ENCODE measurements around the gene KCNC1.
A peak's percentile ranks its signal among the peaks of the same experiment; 100 is the strongest.

The KCNC1 gene

GRCh38 chr11:17747131-17747955 lies 12.8 kb downstream of the KCNC1 start:
- intact Hi-C loops (cut with DNase I) = no loop called here

GRCh38 chr11:17748044-17748443 lies 13.5 kb downstream of the KCNC1 start:
- peak in 2 of 42 donors; percentile 6 to 14 for DNase-seq
- intact Hi-C loops (cut with DNase I) = no loop called here

More at GRCh38 chr11:17747131-17747955, 12.8 kb downstream of the KCNC1 start:
- DNase-seq = peak in 2 of 42 donors; percentile 9 to 10

GRCh38 chr11:17748761-17749721 lies 14.5 kb downstream of the KCNC1 start:
- intact Hi-C loops (cut with DNase I) = no loop called here

GRCh38 chr11:17750013-17750800 lies 15.6 kb downstream of the KCNC1 start:
- DNase-seq = peak in 7 of 42 donors; percentile 3 to 10 (median 7)
- intact Hi-C loops (cut with DNase I) = no loop called here

More at GRCh38 chr11:17748761-17749721, 14.5 kb downstream of the KCNC1 start:
- peak in 4 of 42 donors; percentile 2 to 18 (median 11) for DNase-seq

GRCh38 chr11:17750801-17751165 lies 16.2 kb downstream of the KCNC1 start:
- intact Hi-C loops (cut with DNase I) = no loop called here
- no peak for DNase-seq

- DNase-seq = no peak
- intact Hi-C loops (cut with DNase I) = no loop called here
Measured at GRCh38 chr11:17751558-17751957, 17.0 kb downstream of the KCNC1 start.

GRCh38 chr11:17752144-17752543 lies 17.6 kb downstream of the KCNC1 start:
- DNase-seq = peak in 3 of 42 donors; percentile 19 to 50 (median 37)
- intact Hi-C loops (cut with DNase I) = no loop called here

GRCh38 chr11:17753153-17753552 lies 18.6 kb downstream of the KCNC1 start:
- no peak for DNase-seq
- intact Hi-C loops (cut with DNase I) = no loop called here

GRCh38 chr11:17753641-17754040 lies 19.1 kb downstream of the KCNC1 start:
- intact Hi-C loops (cut with DNase I) = no loop called here
- DNase-seq = peak in 1 of 42 donors; percentile 2

- no peak for DNase-seq
- intact Hi-C loops (cut with DNase I) = no loop called here
Measured at GRCh38 chr11:17755891-17756290, 21.3 kb downstream of the KCNC1 start.

GRCh38 chr11:17760102-17761029 lies 25.8 kb downstream of the KCNC1 start:
- intact Hi-C loops (cut with DNase I) = no loop called here
- peak in 29 of 42 donors; percentile 31 to 75 (median 46) for DNase-seq

GRCh38 chr11:17762309-17762974 lies 27.9 kb downstream of the KCNC1 start:
- intact Hi-C loops (cut with DNase I) = no loop called here
- DNase-seq = no peak

- intact Hi-C loops (cut with DNase I) = no loop called here
- DNase-seq = no peak
Measured at GRCh38 chr11:17763244-17763643, 28.7 kb downstream of the KCNC1 start.

- intact Hi-C loops (cut with DNase I) = no loop called here
- no peak for DNase-seq
Measured at GRCh38 chr11:17763703-17764102, 29.1 kb downstream of the KCNC1 start.

- intact Hi-C loops (cut with DNase I) = no loop called here
- DNase-seq = peak in 7 of 42 donors; percentile 20 to 59 (median 35)
Measured at GRCh38 chr11:17764446-17765218, 30.1 kb downstream of the KCNC1 start.

- intact Hi-C loops (cut with DNase I) = no loop called here
- DNase-seq = peak; percentile 35 to 92 (median 70)
Measured at GRCh38 chr11:17765356-17766072, 30.9 kb downstream of the KCNC1 start.
